Astrocyte (in vitro differentiated cells and primary cell): ENCODE results near the gene TIAM2.

Experiments
- CTCF ChIP-seq: IDR thresholded peaks from 2 replicates; pipeline ENCODE4 v1.5.1; 2011; ENCODE audit warnings: low read depth, mild to moderate bottlenecking, inconsistent platforms, low read length, moderate library complexity; ENCODE audit not compliant: insufficient read depth
- EZH2 ChIP-seq: IDR thresholded peaks from 2 replicates; pipeline ENCODE4 v1.6.1; 2012; ENCODE audit warnings: mild to moderate bottlenecking, low read length, inconsistent platforms; ENCODE audit not compliant: insufficient read depth

DNA sequence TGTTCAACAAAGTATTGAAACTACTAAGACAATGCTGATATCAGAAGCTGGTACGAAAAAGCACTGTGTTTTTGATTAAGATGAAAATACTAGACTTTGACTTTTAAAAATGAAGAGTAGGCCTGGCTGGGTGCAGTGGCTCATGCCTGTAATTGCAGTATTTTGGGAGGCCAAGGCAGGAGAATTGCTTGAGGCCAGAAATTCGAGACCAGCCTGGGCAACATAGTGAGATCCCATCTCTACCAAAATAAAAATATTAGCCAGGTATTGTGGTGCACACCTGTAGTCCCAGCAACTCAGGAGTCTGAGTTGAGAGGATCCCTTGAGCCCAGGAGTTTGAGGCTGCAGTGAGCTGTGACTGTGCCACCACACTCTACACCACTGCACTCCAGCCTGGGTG is 43.4 kb downstream of the TIAM2 start:
- no peak for TF ChIP-seq CTCF
- TF ChIP-seq EZH2: no peak
